LHCN-M2 (cell line): ENCODE data around the gene COL6A1. TPM values are rescaled to one million over a fixed set of nuclear protein-coding genes. Genes with fewer than 3 reads are reported as not detected.

Experiments
- DNase-seq: peaks from one replicate; pipeline ENCODE4 v3.0.0-alpha.2; 2012; ENCODE audit warnings: low read depth
- total RNA-seq: library from RNA; depleted of rRNA; stranded (reverse); fragments of >200 nt; gene quantifications from 2 replicates; pipeline ENCODE4 v1.2.3, GENCODE V29; 2014

COL6A1 gene
- total RNA-seq, 1 experiment from 2014 or later: 252 TPM

DNA sequence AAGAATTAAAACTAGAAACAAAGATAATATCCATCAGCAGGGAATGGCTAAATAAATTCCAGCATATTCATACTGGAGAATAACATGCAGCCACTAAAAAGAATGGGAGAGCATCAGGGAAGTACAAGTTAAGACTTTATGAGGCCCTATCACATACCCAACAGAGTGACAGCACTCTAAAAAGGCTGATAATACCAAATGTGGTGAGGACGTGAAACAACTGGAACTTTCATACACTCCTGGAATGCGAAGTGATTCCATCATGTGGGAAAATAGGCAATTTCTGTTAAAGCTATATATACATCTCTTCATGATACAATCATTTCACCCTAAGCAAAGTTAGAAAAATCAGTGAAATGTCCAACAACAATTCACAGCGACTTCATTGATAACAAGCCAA, 42.6 kb downstream of the COL6A1 start:
- DNase-seq: no peak

- DNase-seq: no peak
Observed at GRCh38 chr21:46025113-46025770, 43.7 kb downstream of the COL6A1 start.

DNA sequence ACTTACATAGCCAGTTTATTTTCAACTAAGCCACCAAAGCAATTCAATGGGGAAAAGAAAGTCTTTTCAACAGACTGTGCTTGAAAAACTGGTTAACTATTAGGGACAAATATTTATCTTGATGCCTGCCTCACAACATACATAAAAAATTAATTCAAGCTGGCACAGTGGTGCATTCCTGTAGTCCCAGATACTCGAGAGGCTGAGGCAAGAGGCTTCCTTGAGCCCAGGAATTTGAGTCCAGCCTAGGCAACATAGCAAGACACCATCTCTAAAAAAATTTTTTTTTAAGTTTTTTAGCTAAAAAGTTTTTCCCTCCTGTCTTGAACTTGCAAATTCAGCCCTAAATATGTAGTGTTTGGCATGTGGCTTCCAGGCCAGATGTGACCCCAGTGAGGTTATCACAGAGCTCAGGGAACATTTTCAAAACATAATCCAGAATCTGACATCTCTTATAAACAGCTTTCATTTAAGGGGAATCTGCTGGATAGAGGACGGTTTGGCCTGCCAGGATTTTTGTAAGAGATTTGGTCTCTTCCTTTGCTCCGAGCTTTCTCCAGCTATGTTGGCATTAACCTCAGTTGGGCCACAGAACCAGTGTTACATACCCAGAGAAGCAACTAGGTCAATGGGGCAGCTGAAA, 46.4 kb downstream of the COL6A1 start:
- DNase-seq: no peak

DNA sequence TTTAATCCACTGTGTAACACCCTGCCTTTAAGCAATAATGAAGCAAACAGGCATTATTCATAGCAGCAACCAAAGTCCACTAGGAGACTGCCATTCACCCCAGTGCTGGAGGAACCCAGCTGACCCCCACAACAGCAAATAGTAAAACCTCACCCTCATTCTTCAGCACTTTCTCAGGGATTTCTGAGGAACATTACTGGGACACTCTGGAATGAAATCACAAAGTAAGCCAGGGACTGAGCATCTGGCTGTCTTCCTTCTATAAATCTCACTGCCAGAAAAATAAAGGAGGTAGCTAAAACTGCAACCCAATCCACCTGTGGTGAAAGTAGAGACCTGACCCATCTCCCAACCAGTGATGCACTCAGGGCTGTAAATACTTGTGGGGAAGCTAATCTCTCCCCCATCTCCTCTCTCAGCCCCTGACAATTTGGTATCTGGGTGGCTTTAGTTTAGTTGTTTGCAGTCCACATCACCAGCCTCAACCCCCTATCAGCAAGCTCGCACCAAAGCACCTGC, 47.1 kb downstream of the COL6A1 start:
- DNase-seq: peak; percentile 10

DNA sequence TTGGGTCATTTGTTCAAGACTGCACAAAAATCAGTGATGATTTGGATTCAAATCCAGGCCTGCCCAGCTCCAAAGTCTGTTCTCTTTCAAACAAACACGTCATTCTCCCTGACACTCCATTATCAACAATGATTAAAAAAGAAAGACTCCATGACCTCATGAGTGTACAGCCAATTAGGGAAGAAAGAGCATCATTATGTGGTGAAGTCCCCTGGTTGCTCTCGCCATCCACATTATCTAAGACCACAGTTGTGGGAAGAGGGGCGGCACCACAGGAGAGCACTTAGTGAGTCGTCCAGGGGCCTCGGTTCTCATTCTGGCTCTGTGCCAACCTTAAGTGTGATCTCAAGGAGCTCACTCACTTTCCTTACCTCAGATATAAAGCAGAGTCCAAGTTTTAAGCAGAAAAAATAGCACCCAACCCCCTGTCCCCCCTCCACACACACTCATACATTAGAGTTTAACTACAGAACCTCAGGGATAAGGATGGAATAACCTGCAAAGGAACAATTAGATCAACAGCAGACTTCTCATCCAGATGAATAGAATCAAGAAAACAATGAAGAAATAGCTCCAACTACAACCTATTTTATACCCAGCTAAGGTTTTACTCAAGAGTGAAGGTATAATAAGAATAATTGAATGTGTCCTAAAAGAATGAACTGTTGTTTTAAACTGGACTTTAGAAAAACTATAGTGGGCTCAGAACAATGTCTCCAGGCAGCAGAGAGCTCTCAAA, 47.8 kb downstream of the COL6A1 start:
- no peak for DNase-seq

DNA sequence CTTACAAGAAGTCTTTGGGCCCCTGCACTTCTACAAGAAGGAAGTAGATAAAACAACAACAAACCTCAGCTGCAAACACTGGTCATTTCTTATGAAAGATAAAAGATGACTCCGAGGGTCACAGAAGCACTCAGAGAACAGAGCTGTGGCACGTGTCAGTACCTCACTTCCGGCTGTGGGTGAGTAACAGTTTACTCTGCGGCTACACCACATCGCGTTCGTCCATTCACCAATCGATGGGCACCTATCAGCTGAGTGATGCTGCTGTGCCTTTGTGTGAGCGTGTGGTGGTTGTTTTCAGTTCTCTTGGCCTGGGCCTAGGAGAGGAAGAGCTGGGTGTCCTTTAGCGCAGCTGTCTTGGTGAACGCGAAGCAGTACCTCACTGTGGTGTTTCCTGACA, 49.9 kb downstream of the COL6A1 start:
- DNase-seq: no peak

DNA sequence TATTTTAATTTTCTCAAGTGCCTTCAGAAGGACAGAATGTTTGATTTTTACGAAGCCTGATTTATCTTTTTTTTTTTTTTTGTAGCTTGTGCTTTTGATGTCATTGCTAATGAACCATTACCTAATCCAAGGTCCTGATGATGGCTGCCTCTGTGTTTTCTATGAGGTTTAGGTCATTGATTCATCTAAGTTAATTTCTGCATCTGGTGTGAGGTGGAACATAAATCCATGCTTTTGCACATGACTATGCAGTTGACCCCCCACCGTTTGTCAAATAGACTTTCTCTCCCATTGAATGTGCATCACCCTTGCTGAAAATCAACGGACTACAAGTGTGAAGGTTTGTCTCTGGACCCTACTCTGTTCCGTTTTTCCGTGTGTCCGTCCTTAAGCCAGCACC, 50.5 kb downstream of the COL6A1 start:
- DNase-seq: no peak

DNA sequence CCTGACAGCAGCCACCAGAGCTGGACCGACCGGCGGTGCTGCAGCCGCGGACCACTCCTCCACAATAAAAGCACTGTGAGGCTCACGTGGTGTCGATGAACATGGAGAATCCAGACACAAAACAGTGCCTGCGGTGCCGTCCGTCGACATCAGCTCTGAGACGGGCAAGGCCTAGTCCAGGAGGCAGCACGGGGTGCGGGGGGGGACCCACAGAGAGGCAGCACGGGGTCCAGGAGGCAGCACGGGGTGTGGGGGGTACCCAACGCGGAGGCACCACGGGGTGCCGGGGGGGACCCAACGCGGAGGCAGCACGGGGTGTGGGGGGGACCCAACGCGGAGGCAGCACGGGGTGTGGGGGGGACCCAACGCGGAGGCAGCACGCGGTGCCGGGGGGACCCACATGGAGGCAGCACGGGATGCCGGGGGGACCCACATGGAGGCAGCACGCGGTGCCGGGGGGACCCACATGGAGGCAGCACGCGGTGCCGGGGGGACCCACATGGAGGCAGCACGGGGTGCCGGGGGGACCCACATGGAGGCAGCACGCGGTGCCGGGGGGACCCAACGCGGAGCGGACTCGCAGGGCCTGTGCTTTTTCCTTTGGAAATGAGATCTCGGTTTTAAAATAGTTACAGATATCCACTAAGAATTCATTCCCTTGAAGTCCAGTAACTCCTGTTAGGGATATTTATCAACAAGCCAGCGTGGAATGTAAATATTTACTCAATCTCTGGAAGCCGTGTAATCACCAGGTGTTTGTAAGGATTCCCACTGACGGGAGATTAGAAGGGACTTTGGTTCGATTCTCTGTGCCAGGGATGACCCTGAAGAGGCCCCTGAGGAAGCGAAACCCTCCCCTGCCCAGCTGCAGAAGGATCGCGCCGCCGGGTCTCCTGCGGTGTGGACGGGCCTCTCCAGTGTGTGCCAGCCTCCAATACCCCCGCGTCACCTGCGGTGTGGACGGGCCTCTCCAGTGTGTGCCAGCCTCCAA, 52.1 kb downstream of the COL6A1 start:
- DNase-seq: no peak

DNA sequence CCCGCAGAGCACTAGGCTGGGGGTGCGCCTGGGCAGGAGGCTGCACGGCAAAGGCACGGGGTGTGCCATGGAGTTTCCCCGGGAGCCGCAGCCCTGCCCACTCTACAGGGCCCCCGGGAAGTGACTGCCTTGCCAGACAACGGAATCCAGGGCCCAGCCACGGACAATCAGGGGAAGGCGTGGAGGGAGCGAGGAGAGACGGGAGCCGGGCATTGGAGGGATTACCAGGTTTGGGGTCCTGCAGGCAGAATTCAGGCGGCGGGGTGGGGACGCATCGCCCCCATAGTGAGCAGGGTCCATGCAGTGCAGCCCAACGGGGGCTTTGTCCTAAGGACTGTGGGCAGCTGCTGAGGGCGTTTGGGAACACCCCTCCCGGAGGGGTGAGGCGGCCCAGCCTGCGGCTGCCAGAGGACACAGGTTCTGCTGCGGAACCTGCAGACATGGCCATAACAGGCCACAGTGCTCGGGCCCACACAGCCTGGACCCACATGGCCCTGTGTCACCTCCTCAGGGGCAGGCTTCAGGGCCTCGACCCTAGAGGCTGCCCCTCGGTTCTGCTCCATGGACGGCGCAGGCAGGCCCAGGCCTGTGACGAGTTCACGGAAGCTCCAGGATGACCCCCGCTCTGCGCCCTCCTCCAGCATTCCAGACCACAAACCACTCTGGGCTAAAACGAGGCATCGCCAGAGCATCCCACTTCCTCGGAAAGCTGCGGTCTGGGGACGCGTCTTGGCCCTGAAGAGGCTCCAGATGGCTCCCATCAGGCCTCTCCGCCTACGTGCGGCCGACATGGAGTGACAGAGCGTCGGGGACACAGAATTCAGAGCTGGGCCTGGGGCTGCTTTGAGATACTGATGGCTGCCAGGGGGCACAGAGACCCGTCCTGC, 54.5 kb downstream of the COL6A1 start:
- DNase-seq: no peak

- no peak for DNase-seq
Observed at GRCh38 chr21:46036696-46037330, 55.2 kb downstream of the COL6A1 start.

GRCh38 chr21:46037331-46038325, 56.1 kb downstream of the COL6A1 start:
- no peak for DNase-seq

DNA sequence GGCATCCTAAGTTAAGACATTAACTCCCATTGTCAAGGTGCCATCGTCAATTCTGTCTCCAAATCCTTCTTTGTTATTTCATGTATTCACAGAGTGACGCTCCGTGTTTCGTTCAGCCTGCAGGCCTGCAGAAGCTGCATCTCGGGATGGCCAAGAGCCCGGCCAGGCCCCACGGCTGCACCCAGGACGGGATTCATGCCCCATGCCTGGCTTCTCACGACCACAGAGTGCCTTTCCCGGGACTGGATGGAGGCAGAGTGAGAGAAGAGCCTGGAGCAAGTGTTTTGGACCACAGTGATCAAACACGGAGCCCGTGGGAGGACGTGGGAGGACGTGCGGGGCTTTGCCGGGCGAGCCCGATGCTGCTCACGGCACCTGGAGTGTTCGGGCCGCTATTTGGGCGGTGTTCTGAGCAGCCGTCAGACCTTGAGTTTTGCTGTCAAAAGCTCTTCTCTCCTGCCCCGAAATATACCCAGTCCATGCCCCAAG, 56.8 kb downstream of the COL6A1 start:
- DNase-seq: no peak

- DNase-seq: peak; percentile 80
Observed at GRCh38 chr21:46038871-46039397, 57.4 kb downstream of the COL6A1 start.

DNA sequence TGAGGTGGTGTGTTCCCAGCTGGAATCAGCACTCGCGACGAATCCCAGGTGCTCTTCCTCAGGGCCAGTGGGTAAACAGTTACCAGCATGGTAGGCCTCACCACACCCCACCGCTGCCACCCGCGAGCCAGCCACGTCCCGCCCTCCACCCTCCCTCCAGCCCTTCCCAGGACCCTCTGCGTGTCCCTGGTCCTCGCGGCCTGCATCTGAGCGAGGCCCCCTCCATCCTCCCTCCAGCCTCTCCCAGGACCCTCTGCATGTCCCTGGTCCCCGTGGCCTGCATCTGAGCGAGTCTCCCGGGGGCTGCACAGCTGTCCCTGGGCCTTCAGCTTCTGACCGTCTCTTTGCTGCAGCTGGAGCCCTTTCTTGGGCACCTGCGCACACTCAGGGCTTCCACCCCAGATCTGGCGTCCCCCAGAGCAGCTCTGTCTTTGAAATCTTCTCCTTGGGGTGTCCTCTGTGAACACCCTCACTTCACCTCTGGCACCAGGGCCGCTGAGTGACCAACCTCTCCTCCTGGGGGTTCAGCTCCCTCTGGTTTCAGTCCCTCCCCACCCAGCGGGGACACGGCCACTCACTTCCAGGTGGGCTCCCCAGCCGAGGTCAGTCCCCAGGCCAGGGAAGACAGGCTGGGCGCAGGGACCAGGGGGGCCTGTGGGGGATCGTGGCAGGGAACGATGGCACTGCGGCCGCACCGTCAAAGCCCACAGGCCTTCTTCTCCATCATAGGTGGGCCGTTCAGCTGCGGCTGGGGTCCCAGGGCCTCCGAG, 58.5 kb downstream of the COL6A1 start:
- DNase-seq: no peak

GRCh38 chr21:46040707-46041106, 59.1 kb downstream of the COL6A1 start:
- DNase-seq: no peak

- no peak for DNase-seq
Observed at GRCh38 chr21:46041183-46041582, 59.6 kb downstream of the COL6A1 start.

GRCh38 chr21:46045154-46045553, 63.6 kb downstream of the COL6A1 start:
- DNase-seq: no peak
